Brain microvascular endothelial cell (primary cell): Measurements from ENCODE around the gene RUNX1.
A peak's percentile ranks its signal among the peaks of the same experiment; 100 is the strongest.

ENCODE experiments used
- DNase-seq: peaks from one replicate; pipeline ENCODE4 v3.0.0-alpha.2; 2020
- H3K27ac ChIP-seq: fragments of 250-450 bp; sonication (Bioruptor Pico); 2 replicates; pipeline ENCODE4 v1.5.1; 2020; ENCODE audit warnings: mild to moderate bottlenecking, moderate library complexity
- H3K27me3 ChIP-seq: fragments of 250-450 bp; sonication (Bioruptor Pico); replicated peaks from 2 replicates; pipeline ENCODE4 v1.5.1; 2020; ENCODE audit warnings: mild to moderate bottlenecking
- H3K36me3 ChIP-seq: fragments of 250-450 bp; sonication (Bioruptor Pico); replicated peaks from 2 replicates; pipeline ENCODE4 v1.5.1; 2020; ENCODE audit warnings: mild to moderate bottlenecking
- H3K4me3 ChIP-seq: 2 replicates; pipeline ENCODE4 v1.5.1; 2011; ENCODE audit warnings: low read depth, mild to moderate bottlenecking, control low read depth, low read length, moderate library complexity
- CTCF ChIP-seq: IDR thresholded peaks from 2 replicates; pipeline ENCODE4 v1.5.1; 2011; ENCODE audit warnings: low read depth, mild to moderate bottlenecking, moderate library complexity, low read length, control low read depth, inconsistent platforms; ENCODE audit errors: missing control alignments
- in situ Hi-C: cut with HindIII; loops from 2 replicates; pipeline ENCODE4 v1.10.0; 2017; ENCODE audit warnings: low sequenced_read_pairs, low pct_ligation_motif_present

Gene RUNX1

GRCh38 chr21:35048706-35049617 is at the start of gene RUNX1:
Gene RUNX1, minus strand, starts transcription at chr21:35049302.
- peak within 1 kb of the TSS; percentile 60 for H3K4me3 ChIP-seq
- in situ Hi-C loops = no loop called here

GRCh38 chr21:35097525-35097924 is 48.4 kb upstream of the RUNX1 start:
- no peak for DNase-seq
- Histone ChIP-seq H3K36me3 (no peaks in the 10 kb centered on the region), H3K27ac (no peak overlapping the region), H3K27me3 (no peaks in the 10 kb centered on the region), H3K4me3 (no peak overlapping the region)
- no peak for TF ChIP-seq CTCF
- in situ Hi-C loops = no loop called here

More at GRCh38 chr21:35048706-35049617, at the start of gene RUNX1:
- Histone ChIP-seq H3K27me3 (no peaks in the 10 kb centered on the region), H3K36me3 (no peaks in the 10 kb centered on the region), H3K27ac (peak within 1 kb of the TSS; percentile 86)
- no peak for TF ChIP-seq CTCF
- DNase-seq = peak; percentile 67

GRCh38 chr21:35096959-35097358 is 47.9 kb upstream of the RUNX1 start:
- H3K4me3 ChIP-seq = no peak overlapping the region
- no peaks in the 10 kb centered on the region for H3K36me3 ChIP-seq
- in situ Hi-C loops = no loop called here
- no peak for TF ChIP-seq CTCF
- H3K27ac ChIP-seq = no peak overlapping the region
- DNase-seq = no peak
- no peaks in the 10 kb centered on the region for H3K27me3 ChIP-seq

GRCh38 chr21:35095859-35096291 is 46.8 kb upstream of the RUNX1 start:
- TF ChIP-seq CTCF = no peak
- DNase-seq = no peak
- in situ Hi-C loops = no loop called here

GRCh38 chr21:35093514-35093913 is 44.4 kb upstream of the RUNX1 start:
- in situ Hi-C loops = no loop called here
- no peak overlapping the region for H3K27ac ChIP-seq
- no peaks in the 10 kb centered on the region for H3K27me3 ChIP-seq
- TF ChIP-seq CTCF = no peak
- no peaks in the 10 kb centered on the region for H3K36me3 ChIP-seq
- no peak overlapping the region for H3K4me3 ChIP-seq
- no peak for DNase-seq

More at GRCh38 chr21:35095859-35096291, 46.8 kb upstream of the RUNX1 start:
- H3K36me3 ChIP-seq = no peaks in the 10 kb centered on the region
- H3K27ac ChIP-seq = no peak overlapping the region
- no peak overlapping the region for H3K4me3 ChIP-seq
- H3K27me3 ChIP-seq = no peaks in the 10 kb centered on the region
